C4-2B (cell line): ENCODE results near the gene TMEM167B.
"Not testable (repeated sequence)": the region's sequence is repeated elsewhere in the genome, so short reads cannot be mapped to it uniquely, and the experiment has no call there.

Experiments
- H3K27ac ChIP-seq: fragments of 450-650 bp; 2 replicates; pipeline ENCODE4 v1.5.1; 2017
- CTCF ChIP-seq: fragments of 450-650 bp; conservative IDR thresholded peaks from 2 replicates; pipeline ENCODE4 v1.5.1; 2017; ENCODE audit warnings: mild to moderate bottlenecking
- ZFX ChIP-seq: fragments of 450-650 bp; IDR thresholded peaks from 2 replicates; pipeline ENCODE4 v1.6.1; 2017

Gene TMEM167B

GRCh38 chr1:109137958-109138357, 47.4 kb downstream of the TMEM167B start:
- H3K27ac ChIP-seq = no peak overlapping the region
- TF ChIP-seq CTCF (no peak), ZFX (no peak)

DNA sequence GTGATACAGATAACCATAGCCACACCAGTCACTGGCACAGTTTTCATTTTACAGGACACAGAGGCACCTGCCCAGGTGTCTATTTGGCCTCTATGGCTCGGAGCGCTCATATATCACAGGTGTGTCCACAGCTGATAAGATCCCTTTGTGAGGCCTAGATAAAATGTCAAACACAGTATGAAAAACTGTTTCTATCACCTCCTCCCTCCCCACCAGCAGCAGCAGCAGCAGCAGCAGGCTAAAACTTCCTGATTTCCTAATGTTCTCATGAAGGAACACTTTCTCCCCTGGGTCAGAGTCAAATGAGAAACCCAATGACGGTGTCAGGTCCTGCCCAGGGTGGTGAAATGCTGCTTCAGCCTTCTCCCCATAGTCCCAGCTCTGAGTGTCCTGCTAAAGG, 47.8 kb downstream of the TMEM167B start:
- H3K27ac ChIP-seq = no peak overlapping the region
- TF ChIP-seq CTCF = no peak

DNA sequence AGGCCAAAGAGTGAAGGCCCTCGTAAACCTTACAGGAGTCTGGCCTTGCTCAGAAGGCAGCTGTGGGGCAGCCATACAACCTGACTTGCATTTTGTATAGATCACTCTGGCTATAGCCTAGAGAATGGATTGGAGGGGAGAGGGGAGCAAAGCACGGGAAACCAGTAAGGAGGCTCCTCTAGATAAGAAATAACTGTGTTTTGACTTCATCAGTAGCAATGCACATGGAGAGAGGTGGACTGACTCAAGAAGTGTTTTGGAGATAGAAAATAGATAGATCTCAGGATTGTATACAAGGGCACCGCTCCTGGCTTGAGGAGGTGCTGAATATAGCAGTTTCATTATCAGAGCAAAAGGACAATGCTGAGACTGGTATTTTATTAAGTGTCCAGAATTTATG, 49.8 kb downstream of the TMEM167B start:
- H3K27ac ChIP-seq = no peak overlapping the region
- TF ChIP-seq CTCF (no peak), ZFX (no peak)

DNA sequence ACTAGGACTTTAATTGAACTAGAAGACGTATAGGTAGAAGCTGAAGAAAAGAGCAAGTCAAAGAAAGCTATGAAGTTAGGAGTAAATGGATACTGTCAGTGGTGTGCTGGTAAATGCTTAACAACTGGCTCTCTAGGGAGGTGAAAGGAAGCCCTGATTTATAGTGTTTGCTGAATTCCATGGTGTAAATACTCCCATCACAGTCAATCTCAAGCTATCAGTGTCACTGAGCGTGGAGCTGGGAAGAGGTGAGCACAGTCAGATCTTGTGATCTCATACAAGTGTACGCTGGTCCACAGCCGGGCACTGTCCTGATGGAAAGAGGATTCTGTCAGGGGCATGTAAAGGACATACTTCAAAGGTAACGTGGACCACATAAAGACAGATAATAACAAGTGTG, 51.7 kb downstream of the TMEM167B start:
- H3K27ac ChIP-seq = no peak overlapping the region
- TF ChIP-seq ZFX (no peak), CTCF (no peak)

DNA sequence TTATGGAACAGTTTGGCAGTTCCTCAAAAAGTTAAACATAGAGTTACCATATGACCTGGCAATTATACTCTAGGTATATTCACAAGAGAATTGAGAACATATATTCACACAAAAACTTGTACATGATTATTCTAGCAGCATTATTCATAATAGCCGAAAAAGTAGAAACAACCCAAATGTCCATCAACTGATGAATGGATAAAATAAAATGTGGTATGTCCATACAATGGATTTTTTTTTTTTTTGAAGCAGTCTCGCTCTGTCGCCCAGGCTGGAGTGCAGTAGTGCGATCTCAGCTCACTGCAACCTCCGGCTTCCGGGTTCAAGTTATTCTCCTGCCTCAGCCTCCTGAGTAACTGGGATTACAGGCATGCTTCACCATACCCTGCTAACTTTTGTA, 52.2 kb downstream of the TMEM167B start:
- H3K27ac ChIP-seq = not testable (repeated sequence)
